ENCODE results near the gene DNAJA4.

DNAJA4 gene

GRCh38 chr15:78301326-78301725, 37.0 kb downstream of the DNAJA4 start:
- H3K4me3 ChIP-seq (ENCODE audit: low read length, poor library complexity, severe bottlenecking): no peak overlapping the region
- TF ChIP-seq CTCF (conservative IDR thresholded peaks at IDR 0.05; ENCODE audit: low read length) (no peak), EZH2phosphoT487 (IDR thresholded peaks at IDR 0.05; ENCODE audit: borderline replicate concordance) (no peak)
- peaks cover 23% of the 10 kb centered on the region for H3K79me2 ChIP-seq (ENCODE audit: insufficient read depth, low read length)
- peak overlapping the region; percentile 0 for H3K9ac ChIP-seq (ENCODE audit: low read depth, low read length, poor library complexity, severe bottlenecking)
- H2AFZ ChIP-seq (ENCODE audit: low read length): no peak overlapping the region
- H3K4me2 ChIP-seq (ENCODE audit: low read depth, low read length, poor library complexity, severe bottlenecking): no peak overlapping the region
- H3K9me2 ChIP-seq (replicated peaks; ENCODE audit: low read depth, low read length): no peaks in the 10 kb centered on the region
- H3K9me3 ChIP-seq (ENCODE audit: insufficient read depth, low read depth, low read length): no peaks in the 10 kb centered on the region
- 0 out of 2 replicates have a peak, but pooled peaks cover 6% of the 10 kb centered on the region for H3F3A ChIP-seq (ENCODE audit: low read depth)
- no peaks in the 10 kb centered on the region for H3K36me3 ChIP-seq (ENCODE audit: insufficient read depth, low read length)
- H3K27me3 ChIP-seq (ENCODE audit: insufficient read depth, low read length, poor library complexity, severe bottlenecking): no peaks in the 10 kb centered on the region
- H3K4me1 ChIP-seq (ENCODE audit: insufficient read depth, low read length, poor library complexity, severe bottlenecking): peaks cover 29% of the 10 kb centered on the region
- H4K20me1 ChIP-seq (ENCODE audit: insufficient read depth, low read length, poor library complexity, severe bottlenecking): peaks cover 5% of the 10 kb centered on the region

GRCh38 chr15:78301828-78302227, 37.5 kb downstream of the DNAJA4 start:
- no peak overlapping the region for H3K4me2 ChIP-seq (ENCODE audit: low read depth, low read length, poor library complexity, severe bottlenecking)

GRCh38 chr15:78302579-78303312, 38.4 kb downstream of the DNAJA4 start:
- Histone ChIP-seq H3K4me2 (ENCODE audit: low read depth, low read length, poor library complexity, severe bottlenecking) (no peak overlapping the region), H3K9me3 (ENCODE audit: insufficient read depth, low read depth, low read length) (no peaks in the 10 kb centered on the region), H3K27me3 (ENCODE audit: insufficient read depth, low read length, poor library complexity, severe bottlenecking) (no peaks in the 10 kb centered on the region)

More at GRCh38 chr15:78301828-78302227, 37.5 kb downstream of the DNAJA4 start:
- Histone ChIP-seq H3K9me3 (ENCODE audit: insufficient read depth, low read depth, low read length) (no peaks in the 10 kb centered on the region), H3K4me1 (ENCODE audit: insufficient read depth, low read length, poor library complexity, severe bottlenecking) (peaks cover 29% of the 10 kb centered on the region), H3K36me3 (ENCODE audit: insufficient read depth, low read length) (no peaks in the 10 kb centered on the region), H3K9ac (ENCODE audit: low read depth, low read length, poor library complexity, severe bottlenecking) (peak overlapping the region; percentile 0), H3K9me2 (replicated peaks; ENCODE audit: low read depth, low read length) (no peaks in the 10 kb centered on the region), H3K4me3 (ENCODE audit: low read length, poor library complexity, severe bottlenecking) (no peak overlapping the region), H3K79me2 (ENCODE audit: insufficient read depth, low read length) (peaks cover 23% of the 10 kb centered on the region), H4K20me1 (ENCODE audit: insufficient read depth, low read length, poor library complexity, severe bottlenecking) (peaks cover 5% of the 10 kb centered on the region), H2AFZ (ENCODE audit: low read length) (no peak overlapping the region), H3K27me3 (ENCODE audit: insufficient read depth, low read length, poor library complexity, severe bottlenecking) (no peaks in the 10 kb centered on the region), H3F3A (ENCODE audit: low read depth) (0 out of 2 replicates have a peak, but pooled peaks cover 6% of the 10 kb centered on the region)
- TF ChIP-seq CTCF (conservative IDR thresholded peaks at IDR 0.05; ENCODE audit: low read length) (no peak), EZH2phosphoT487 (IDR thresholded peaks at IDR 0.05; ENCODE audit: borderline replicate concordance) (no peak)

More at GRCh38 chr15:78302579-78303312, 38.4 kb downstream of the DNAJA4 start:
- Histone ChIP-seq H3K36me3 (ENCODE audit: insufficient read depth, low read length) (no peaks in the 10 kb centered on the region), H3K79me2 (ENCODE audit: insufficient read depth, low read length) (peaks cover 16% of the 10 kb centered on the region), H3K4me1 (ENCODE audit: insufficient read depth, low read length, poor library complexity, severe bottlenecking) (peaks cover 25% of the 10 kb centered on the region), H4K20me1 (ENCODE audit: insufficient read depth, low read length, poor library complexity, severe bottlenecking) (peaks cover 5% of the 10 kb centered on the region), H3K9me2 (replicated peaks; ENCODE audit: low read depth, low read length) (no peaks in the 10 kb centered on the region), H3K9ac (ENCODE audit: low read depth, low read length, poor library complexity, severe bottlenecking) (no peak overlapping the region), H3K4me3 (ENCODE audit: low read length, poor library complexity, severe bottlenecking) (no peak overlapping the region), H3F3A (ENCODE audit: low read depth) (0 out of 2 replicates have a peak, but pooled peaks cover 6% of the 10 kb centered on the region), H2AFZ (ENCODE audit: low read length) (no peak overlapping the region)
- TF ChIP-seq CTCF (conservative IDR thresholded peaks at IDR 0.05; ENCODE audit: low read length) (no peak), EZH2phosphoT487 (IDR thresholded peaks at IDR 0.05; ENCODE audit: borderline replicate concordance) (no peak)

Measured in Loucy (cell line).